ENCODE results near the gene PKHD1. TPM values are rescaled to one million over a fixed set of nuclear protein-coding genes. Genes with fewer than 3 reads are reported as not detected.

Gene PKHD1
- total RNA-seq, 1 donor from 2014 or later, result 0.16 TPM

DNA sequence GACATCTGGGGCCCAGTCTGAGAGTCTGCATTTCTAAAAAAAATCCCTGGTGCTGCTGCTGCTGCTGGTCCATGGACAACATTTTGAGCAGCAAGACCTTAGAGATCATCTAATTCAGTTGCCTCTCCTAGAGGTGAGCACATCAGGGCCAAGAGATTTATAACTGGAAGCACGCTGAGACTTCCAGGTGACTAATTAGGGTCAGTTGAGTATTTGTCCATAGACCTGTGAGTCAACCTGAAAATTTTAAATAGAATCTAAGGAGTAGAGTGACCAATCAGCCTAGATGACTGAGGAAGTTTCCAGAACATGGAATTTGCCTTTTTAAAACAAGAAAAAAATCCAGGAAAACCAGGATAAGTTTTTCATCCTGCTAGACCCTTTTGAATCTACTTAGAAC, 221.4 kb downstream of the PKHD1 start:
- H3K4me3 Mint-ChIP-seq, result no peak overlapping the region
- H3K4me1 Mint-ChIP-seq, result no peaks in the 10 kb centered on the region
- no peaks in the 10 kb centered on the region for H3K27me3 Mint-ChIP-seq (ENCODE audit: low read depth)

GRCh38 chr6:51865176-51865575, 222.2 kb downstream of the PKHD1 start:
- Mint-ChIP-seq H3K36me3 (ENCODE audit: low read depth) (no peaks in the 10 kb centered on the region), H3K4me1 (no peaks in the 10 kb centered on the region), H3K27ac (ENCODE audit: unreplicated experiment) (no peak overlapping the region), H3K4me3 (no peak overlapping the region), H3K27me3 (ENCODE audit: low read depth) (no peaks in the 10 kb centered on the region), H3K9me3 (no peaks in the 10 kb centered on the region)
- no peak for DNase-seq (ENCODE audit: low read depth, low spot score)
- no peak for TF ChIP-seq CTCF (conservative IDR thresholded peaks at IDR 0.05)

More for the DNA sequence above, 221.4 kb downstream of the PKHD1 start:
- DNase-seq (ENCODE audit: low read depth, low spot score), result no peak
- TF ChIP-seq CTCF (conservative IDR thresholded peaks at IDR 0.05), result no peak
- H3K36me3 Mint-ChIP-seq (ENCODE audit: low read depth), result no peaks in the 10 kb centered on the region
- no peak overlapping the region for H3K27ac Mint-ChIP-seq (ENCODE audit: unreplicated experiment)
- no peaks in the 10 kb centered on the region for H3K9me3 Mint-ChIP-seq

DNA sequence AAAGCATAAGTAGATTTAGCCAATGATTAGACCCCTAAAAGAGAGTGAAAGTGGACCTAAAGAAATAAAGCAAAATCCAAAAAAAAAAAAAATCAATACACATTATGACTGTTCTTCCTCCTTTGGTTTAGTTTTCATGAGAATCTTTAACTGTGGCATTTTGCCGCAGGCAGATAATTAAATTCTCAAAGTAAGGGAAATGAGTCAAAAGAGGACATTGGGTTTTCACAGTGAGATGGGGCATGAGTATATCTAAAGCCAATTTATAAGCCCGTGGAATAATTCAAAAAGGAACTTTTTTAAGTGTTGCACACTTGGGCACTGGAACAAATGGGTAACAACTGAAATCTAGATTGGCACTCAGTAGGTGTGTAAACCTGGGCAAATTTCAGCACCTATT, 230.3 kb downstream of the PKHD1 start:
- TF ChIP-seq CTCF (conservative IDR thresholded peaks at IDR 0.05), result no peak
- Mint-ChIP-seq H3K4me1 (peaks cover 5% of the 10 kb centered on the region), H3K9me3 (peaks cover 14% of the 10 kb centered on the region), H3K27ac (ENCODE audit: unreplicated experiment) (no peak overlapping the region), H3K4me3 (no peak overlapping the region), H3K36me3 (ENCODE audit: low read depth) (peaks cover 13% of the 10 kb centered on the region), H3K27me3 (ENCODE audit: low read depth) (no peaks in the 10 kb centered on the region)
- DNase-seq (ENCODE audit: low read depth, low spot score), result no peak

GRCh38 chr6:51856508-51856907, 230.9 kb downstream of the PKHD1 start:
- no peak overlapping the region for H3K4me3 Mint-ChIP-seq
- H3K4me1 Mint-ChIP-seq, result peaks cover 5% of the 10 kb centered on the region
- H3K9me3 Mint-ChIP-seq, result peaks cover 18% of the 10 kb centered on the region
- peaks cover 16% of the 10 kb centered on the region for H3K36me3 Mint-ChIP-seq (ENCODE audit: low read depth)
- DNase-seq (ENCODE audit: low read depth, low spot score), result no peak
- TF ChIP-seq CTCF (conservative IDR thresholded peaks at IDR 0.05), result no peak
- H3K27me3 Mint-ChIP-seq (ENCODE audit: low read depth), result no peaks in the 10 kb centered on the region
- H3K27ac Mint-ChIP-seq (ENCODE audit: unreplicated experiment), result no peak overlapping the region

DNA sequence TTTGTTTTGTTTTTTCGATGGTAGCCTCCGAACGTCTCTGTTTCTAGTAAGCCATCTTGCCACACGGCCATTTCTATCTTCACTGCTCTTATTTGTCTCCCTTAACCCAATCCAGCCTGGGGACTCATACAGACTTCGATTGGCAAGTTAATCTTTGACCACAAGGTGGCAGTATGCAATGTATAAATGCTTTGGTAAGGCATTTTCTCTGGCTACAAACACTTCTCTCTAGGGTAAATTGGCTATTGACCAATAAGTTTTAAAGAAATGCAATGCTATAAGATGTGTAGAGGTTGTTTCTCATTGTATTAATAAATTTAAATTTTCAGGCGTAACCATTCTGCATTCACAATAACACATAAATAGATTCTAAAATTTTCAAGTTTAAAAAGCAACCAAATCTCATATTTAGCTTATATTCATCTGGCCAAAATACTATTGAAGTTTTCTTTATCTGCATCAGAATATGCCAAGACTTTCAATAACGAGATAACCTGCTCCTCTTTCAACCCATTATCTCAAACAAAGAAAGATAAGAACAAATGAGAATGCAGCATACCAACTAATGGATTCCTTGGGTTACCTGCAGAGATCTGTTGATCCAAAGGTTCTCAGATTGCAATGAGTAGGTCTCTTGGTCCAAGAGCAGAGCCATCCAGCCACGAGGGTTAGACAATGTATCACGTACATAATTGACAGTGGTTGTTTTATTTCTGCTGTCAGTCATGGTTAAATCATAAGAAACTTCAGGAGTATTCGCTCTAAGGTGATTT, 231.9 kb downstream of the PKHD1 start:
- H3K4me3 Mint-ChIP-seq, result no peak overlapping the region
- peaks cover 20% of the 10 kb centered on the region for H3K36me3 Mint-ChIP-seq (ENCODE audit: low read depth)
- peaks cover 18% of the 10 kb centered on the region for H3K9me3 Mint-ChIP-seq
- peak; percentile 86 for TF ChIP-seq CTCF (conservative IDR thresholded peaks at IDR 0.05)
- H3K27me3 Mint-ChIP-seq (ENCODE audit: low read depth), result no peaks in the 10 kb centered on the region
- DNase-seq (ENCODE audit: low read depth, low spot score), result peak; percentile 40
- H3K4me1 Mint-ChIP-seq, result peaks cover 9% of the 10 kb centered on the region
- H3K27ac Mint-ChIP-seq (ENCODE audit: unreplicated experiment), result no peak overlapping the region

All from neural crest cell (in vitro differentiated cells).